ENCODE measurements around the gene IKZF1.

Gene IKZF1

DNA sequence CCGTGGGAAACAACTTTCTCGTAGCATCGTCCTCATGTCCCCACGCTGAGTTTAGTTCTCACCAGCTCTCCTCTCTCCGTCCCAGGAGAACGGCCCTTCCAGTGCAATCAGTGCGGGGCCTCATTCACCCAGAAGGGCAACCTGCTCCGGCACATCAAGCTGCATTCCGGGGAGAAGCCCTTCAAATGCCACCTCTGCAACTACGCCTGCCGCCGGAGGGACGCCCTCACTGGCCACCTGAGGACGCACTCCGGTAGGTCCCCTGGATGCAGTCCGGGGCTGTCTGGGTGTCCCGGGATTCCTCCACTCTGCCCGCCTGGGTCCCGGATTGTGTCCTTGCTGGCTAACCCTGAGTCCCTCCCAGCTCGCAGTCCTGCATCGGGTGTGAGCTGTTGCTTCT is 77.9 kb downstream of the IKZF1 start:
- no peak for DNase-seq

GRCh38 chr7:50387351-50387750 is 82.8 kb downstream of the IKZF1 start:
- DNase-seq: no peak

DNA sequence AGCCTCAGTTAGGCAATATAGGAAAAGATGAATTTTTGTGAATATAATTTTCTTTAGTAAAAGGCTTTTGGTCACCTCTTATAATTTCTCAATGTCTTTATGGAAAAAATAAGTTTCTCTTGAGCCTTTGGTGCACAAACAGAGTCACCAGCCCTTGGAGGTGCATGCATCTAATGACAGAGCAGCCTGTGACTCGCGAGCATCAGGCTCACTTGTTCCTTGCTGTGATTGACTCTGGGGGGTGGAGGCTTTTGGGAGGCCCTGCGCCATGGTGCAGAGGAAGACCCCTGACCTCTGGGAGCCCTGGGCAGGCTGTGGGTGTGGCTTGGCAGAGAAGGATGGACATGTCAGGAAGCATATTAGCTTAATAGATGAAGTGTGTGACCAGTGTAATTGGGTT is 85.4 kb downstream of the IKZF1 start:
- no peak for DNase-seq

GRCh38 chr7:50391386-50391785 is 86.9 kb downstream of the IKZF1 start:
- DNase-seq: no peak

DNA sequence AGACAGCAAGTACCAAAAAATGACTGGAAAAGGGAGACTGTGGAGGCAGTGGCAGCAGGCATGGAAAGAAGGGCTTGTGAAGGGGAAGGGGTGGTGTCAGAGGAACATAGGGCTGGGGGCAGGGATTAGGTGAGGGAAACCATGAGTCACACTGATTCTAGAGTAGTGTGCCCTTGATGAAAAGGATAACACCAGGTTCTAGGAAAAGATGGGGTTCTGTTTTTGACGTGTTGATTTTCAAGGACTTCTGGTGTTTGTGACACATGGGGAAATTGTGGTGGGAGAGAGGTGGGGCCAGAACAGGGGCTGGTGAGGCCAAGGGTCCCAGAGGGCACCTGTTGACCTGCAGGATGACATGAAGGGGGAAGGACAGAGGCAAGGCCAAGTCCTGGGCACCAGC is 88.6 kb downstream of the IKZF1 start:
- no peak for DNase-seq

GRCh38 chr7:50393547-50394252 is 89.2 kb downstream of the IKZF1 start:
- no peak for DNase-seq

DNA sequence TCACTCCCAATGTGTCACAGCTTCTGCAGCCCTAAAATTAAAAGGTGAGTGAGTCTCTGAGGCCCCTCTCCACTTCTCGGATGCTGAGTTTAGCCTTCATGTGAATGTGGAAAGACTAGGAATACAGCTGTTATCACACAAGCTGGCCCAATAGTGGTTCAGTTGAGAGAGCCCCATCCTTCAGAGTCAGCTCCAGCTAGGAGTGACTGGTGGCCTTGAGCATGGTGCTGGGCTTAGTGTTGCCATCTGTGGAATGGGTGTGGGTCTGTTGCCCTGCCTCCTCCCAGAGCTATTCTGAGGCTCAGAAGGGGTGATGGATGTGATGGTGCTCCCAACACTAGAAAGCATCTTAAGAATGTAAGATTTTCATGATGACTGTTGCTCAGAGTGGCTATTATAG is 89.8 kb downstream of the IKZF1 start:
- no peak for DNase-seq

GRCh38 chr7:50396856-50397255 is 92.3 kb downstream of the IKZF1 start:
- DNase-seq: no peak

DNA sequence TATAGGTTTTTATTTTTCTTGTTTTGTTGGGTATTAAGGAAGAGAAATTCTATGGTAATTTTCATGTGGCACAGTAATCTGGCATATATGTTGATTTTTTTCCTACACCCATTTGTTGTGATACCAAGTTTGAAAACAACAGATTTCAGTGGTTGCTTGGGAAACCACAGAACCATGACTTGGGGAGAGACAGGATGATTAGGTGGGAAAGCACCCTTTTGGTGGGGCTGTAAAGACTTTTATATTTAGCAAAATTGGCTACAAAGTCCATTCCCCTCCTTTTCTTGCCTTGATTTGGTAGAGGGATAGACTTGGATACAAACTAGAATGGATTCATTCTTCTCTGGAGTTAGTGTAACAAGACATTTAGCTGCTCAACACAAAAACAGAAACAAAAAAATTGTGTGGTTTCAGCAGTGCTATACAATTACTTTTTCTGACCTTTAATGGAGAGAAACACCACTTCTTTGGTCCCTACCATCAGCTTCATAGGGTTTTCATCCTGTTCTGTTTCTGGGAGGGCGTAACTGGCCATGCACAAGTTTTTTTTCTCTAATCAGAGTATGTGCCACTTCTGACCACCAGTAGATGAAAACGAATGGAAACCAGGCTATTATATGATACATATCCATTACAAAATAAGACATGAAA is 92.9 kb downstream of the IKZF1 start:
- no peak for DNase-seq

- no peak for DNase-seq
Measured at GRCh38 chr7:50397971-50398324, 93.4 kb downstream of the IKZF1 start.

- no peak for DNase-seq
Measured at GRCh38 chr7:50399206-50399605, 94.7 kb downstream of the IKZF1 start.

GRCh38 chr7:50399635-50400034 is 95.1 kb downstream of the IKZF1 start:
- DNase-seq: no peak

- no peak for DNase-seq
Measured at GRCh38 chr7:50400114-50400513, 95.6 kb downstream of the IKZF1 start.

GRCh38 chr7:50404392-50404791 is 99.9 kb downstream of the IKZF1 start:
- no peak for DNase-seq

GRCh38 chr7:50405221-50405620 is 100.7 kb downstream of the IKZF1 start:
- no peak for DNase-seq

DNA sequence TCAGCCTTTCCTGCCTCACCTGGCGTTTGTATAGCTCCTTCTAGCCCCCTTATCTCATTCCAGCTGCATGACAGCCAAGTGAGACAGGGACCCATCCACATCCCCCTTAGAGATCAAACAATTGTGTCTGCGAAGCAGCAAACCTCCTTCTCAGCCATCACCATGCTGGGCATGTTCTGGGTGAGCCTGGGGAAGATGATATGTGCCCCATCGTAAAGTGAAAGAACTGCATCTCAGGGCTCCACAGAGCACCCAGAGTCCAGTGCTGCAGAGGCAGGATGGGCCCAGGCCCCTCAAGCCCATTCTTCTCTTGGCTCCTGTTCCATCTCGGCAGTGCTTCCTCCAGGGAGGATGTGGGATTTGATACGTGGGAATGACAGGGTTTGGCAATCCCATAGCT is 102.4 kb downstream of the IKZF1 start:
- no peak for DNase-seq

GRCh38 chr7:50409856-50410745 is 105.6 kb downstream of the IKZF1 start:
- no peak for DNase-seq

GRCh38 chr7:50411332-50411731 is 106.8 kb downstream of the IKZF1 start:
- no peak for DNase-seq

DNA sequence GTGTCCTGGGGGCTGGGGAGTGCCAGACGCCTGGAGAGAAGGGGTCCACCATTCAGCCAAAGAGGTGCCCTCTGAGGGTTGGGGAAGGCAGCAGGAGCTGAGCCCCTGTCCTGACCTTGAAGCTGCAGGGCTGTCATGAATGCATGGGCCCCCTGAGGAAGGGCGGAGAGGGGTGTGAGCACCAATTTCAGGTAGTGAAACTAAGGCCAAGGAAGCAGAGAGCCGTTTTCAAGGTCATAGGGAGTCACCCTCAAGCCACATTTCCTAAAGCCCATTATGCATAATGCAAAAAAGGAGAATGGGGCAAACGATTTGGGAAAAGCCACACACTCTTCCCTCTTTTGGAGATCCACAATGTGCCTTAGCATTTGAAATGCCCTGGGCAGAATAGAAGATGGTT is 108.5 kb downstream of the IKZF1 start:
- no peak for DNase-seq

- DNase-seq: no peak
Measured at GRCh38 chr7:50413561-50413960, 109.0 kb downstream of the IKZF1 start.

GRCh38 chr7:50415844-50416364 is 111.4 kb downstream of the IKZF1 start:
- DNase-seq: no peak

GRCh38 chr7:50416527-50417182 is 112.1 kb downstream of the IKZF1 start:
- no peak for DNase-seq

GRCh38 chr7:50418086-50418515 is 113.6 kb downstream of the IKZF1 start:
- DNase-seq: peak; percentile 54

Data from NCI-H2081 treated with DMSO at 0.1 percent for 48 hours (cell line).